Activated T-cell treated with anti-CD3 and anti-CD28 coated beads for 4 hours (primary cell): Measurements from ENCODE around the gene LGR5.
"Not testable (repeated sequence)": the region's sequence is repeated elsewhere in the genome, so short reads cannot be mapped to it uniquely, and the experiment has no call there.

ENCODE experiments used
- DNase-seq: peaks from one replicate; pipeline ENCODE4 v3.0.0-alpha.2; 2020

The LGR5 gene

DNA sequence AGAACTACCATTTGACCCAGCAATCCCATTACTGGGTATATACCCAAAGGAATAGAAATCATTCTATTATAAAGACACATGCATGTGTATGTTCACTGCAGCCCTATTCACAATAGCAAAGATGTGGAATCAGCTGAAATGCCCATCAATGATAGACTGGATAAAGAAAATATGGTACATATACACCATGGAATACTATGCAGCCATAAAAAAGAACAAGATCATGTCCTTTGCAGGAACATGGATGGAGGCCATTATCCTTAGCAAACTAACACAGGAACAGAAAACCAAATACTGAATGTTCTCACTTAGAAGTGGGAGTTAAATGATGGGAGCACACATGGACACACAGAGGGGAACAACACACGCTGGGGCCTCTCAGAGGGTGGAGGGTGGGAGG is 116.2 kb downstream of the LGR5 start:
- not testable (repeated sequence) for DNase-seq

DNA sequence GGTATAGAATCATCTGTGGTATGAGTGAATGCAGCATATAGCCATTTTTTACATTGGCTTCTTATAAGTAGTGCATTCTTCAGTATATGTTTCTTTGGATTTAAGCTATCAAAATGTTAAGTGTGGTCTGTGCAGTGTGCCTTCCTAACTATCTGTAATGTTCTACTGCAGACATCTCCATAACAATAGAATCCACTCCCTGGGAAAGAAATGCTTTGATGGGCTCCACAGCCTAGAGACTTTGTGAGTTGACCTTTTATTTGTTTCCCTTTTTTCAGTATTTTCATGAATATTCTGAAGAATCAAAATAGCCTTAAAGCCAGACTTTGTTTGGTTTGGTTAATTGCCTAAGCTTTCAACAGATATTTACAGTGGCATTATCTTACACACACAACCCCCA is 116.8 kb downstream of the LGR5 start:
- DNase-seq, result no peak

DNA sequence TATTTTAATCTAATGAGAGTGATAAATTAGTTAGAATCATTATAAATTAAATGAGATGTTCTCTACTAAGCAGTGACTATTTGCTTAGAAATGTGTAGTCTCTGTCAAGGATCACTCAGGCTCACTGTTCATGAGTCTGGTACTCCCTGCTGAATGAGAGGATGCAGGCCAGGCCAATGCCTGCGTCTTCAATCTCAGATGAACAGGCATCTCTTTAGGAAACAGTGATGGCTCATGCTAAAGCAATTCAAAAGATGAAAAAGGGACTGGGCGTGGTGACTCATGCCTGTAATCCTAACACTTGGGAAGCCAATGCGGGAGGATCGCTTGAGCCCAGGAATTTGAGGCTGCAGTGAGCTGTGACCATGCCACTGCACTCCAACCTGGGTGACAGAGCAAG is 117.3 kb downstream of the LGR5 start:
- DNase-seq, result no peak

DNA sequence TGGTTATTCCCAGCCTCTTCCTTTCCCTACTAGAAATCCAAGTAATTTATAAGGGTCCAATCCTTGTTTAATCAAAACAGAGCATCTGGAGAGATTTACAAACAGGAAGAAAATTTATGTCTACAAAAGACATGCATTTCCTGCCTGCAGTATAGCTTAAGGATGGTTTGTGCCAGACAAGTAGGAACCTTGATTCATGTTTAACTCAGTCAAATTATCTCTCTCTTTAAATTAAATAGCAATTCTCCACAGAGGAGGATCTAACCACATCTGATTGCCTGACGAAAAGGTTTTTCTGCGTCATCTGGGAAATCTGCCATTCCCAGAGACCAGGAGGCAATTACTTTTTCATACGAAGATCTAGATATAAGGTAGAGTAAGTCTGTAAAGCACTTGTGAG is 118.8 kb downstream of the LGR5 start:
- no peak for DNase-seq

DNA sequence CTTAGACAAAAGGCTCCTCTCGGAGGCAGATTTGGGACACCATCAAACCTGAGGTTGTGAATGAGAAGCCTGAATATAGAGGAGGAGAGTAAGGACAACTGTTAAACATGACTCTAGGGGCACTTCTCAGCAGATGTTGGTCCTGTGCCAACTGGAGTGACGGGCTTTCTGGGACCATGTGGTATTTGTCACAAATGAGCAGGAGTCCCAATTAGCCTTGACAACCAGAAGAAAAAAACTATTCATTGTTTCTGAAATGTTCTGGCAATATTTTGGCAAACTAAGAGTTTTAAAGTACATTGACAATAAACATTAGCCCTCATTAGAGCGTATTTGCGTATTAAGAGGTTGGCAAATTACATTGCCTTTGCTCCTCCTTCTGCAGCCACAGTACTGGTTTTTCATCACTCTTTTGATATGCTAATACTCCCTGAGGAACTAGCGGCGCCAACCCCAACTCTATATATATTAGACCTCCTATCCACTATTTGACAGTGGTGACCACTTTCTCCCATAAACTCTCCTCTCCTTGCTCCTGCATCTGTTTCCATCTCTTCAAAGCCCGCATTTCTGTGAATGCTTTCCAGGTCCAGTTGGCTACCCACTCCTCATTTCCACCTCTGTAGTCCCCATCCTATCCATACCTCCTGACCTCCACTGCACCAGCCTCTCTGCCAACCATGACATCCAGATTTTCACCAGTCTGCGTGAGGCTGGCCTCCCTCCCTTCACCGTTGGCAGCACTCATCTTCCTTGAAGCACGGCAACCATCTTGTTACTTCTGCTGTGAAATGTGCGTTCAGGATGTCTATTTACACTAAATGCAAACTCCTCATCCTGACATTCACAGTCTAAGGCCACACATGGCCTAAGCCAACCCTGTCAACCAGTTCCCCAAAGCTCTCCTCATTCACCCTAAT is 123.3 kb downstream of the LGR5 start:
- no peak for DNase-seq

DNA sequence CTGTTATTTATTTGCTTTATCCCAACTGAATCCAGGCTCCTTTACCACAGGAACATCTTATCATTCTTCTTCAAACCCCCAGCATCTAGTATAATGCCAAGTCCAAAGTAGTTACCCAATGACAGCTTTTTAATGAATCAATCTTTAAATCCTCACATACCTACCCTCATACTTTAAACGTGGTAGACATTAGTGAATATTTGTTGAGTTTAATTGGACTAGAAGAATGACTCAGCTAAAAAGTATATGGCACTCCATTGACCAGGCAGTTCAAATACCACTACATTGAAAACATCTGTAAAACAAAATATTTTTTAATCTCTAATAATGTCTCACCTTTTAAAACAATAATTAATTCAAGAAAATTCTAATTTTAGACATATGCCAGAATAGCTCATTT is 125.9 kb downstream of the LGR5 start:
- DNase-seq, result no peak

DNA sequence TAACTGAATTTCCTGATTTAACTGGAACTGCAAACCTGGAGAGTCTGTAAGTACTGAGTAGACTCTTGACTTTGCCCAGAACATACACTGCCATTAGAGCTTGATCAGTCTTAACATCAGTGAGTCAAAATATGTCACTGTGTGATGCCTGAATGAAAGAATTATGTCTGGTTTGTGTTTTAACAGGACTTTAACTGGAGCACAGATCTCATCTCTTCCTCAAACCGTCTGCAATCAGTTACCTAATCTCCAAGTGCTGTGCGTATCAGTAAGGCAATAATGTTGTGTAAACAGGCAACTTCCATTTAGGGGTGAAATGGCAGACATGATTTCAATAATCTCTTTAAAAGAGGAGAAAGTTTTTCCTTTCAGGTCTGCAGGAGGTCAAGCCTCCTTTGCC is 127.1 kb downstream of the LGR5 start:
- DNase-seq, result no peak

DNA sequence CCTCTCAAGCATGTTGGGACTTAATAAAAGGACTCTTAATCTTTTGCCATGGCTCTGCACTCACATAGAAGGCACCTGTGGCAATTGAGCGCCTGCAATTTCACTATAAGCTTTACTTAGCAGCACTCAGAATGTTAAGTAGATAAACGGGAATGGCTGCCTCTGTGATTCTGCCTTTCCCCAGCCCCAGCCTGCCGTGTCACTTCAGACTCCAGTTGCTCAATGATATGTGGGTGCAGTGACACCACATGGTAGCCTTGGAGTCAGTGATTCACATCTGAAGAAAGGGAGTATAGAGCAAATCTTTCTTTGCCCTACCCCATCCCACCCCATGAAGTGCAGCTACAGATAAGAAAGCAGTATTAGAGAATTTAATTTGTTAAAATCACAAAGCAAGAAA is 127.9 kb downstream of the LGR5 start:
- no peak for DNase-seq

DNA sequence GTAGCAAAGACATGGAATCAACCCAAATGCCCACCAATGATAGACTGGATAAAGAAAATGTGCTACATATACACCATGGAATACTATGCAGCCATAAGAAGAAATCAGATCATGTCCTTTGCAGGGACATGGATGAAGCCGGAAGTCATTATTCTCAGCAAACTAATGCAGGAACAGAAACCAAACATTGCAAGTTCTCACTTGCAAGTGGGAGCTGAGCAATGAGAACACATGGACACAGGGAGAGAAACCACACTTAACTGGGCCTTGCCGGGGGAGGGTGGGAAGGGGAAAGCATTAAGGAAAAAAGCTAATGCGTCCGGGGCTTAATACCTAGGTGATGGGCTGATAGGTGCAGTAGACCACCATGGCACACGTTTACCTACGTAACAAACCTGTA is 130.3 kb downstream of the LGR5 start:
- DNase-seq, result not testable (repeated sequence)

DNA sequence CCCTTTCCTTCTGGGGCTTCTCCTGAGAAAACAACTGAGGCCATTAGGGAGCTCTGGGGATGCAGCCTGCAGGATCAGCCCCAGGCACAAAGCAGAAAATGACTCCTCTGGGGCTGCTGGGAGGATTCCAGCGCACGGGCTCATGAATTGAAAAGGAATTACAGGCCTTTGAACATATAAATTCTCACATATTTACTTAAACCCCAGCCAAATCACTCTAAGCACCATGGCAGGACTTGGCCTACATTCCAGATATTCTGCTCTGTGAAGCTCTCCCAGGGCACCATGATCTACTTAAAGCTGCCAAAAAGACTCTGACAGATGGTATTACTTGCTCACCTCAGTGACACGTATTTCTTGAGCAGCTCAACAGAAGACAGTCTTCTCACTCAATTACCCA is 136.9 kb downstream of the LGR5 start:
- no peak for DNase-seq

DNA sequence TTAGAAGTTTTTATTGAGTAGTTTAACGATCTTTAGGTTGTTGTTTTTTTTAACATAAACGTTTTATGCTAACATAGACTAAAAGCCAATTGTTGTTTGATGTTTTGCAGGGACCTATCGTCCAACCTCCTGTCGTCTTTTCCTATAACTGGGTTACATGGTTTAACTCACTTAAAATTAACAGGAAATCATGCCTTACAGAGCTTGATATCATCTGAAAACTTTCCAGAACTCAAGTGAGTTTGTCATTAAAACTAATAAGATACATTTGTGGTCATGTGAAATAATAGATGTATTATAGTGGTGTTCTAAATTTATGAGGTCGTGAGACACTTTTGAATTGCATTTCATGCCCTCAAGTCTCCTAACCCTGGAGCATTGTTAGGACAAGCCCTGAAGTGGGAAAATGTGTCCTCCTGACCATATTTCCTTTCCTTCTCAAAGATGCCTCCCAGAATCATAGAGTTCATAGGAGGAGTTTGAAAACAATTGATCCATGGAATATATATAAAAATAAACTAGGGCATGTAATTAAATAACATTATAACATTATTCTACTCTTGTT is 139.2 kb downstream of the LGR5 start:
- no peak for DNase-seq

DNA sequence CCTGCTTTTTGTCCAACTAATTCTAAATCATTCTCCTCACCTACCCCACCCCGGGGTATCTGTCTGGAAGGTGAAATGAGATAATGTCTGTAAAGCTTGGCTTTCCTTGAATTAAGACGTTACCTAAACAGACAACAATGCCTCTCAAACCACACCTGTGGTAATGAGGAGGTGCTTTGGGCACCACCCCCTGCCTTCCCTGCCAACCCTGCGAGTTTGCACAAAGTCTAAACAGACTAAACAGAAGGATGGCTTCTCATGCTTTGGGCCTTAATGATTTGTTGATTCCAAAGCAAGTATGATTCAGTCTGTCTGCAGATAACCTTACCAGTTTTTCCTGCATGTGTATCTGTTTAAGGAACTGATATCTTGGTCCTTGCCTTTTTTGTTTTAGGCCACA is 141.6 kb downstream of the LGR5 start:
- no peak for DNase-seq

DNA sequence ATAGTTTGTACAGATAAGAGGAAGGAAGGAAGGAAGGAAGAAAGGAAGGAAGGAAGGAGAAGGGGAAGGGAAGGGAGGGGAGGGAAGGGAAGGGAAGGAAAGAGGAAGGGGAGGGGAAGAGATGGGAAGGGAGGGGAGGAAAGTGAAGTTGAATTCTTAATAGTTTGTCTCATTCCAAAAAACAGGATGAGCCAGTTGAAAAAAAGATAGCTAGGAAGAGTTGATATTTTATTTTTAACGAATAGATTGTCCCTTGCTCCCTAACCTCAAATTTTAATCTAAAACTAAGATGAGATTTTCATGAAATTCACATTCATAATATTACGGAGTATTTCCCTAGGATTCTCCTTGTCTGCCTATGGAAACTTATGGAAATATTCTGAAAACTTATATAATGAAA is 143.3 kb downstream of the LGR5 start:
- no peak for DNase-seq

DNA sequence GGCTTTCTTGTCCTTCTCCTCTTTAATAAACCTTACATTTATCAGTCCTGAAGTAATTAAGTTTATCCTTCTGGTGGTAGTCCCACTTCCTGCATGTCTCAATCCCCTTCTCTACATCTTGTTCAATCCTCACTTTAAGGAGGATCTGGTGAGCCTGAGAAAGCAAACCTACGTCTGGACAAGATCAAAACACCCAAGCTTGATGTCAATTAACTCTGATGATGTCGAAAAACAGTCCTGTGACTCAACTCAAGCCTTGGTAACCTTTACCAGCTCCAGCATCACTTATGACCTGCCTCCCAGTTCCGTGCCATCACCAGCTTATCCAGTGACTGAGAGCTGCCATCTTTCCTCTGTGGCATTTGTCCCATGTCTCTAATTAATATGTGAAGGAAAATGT is 144.8 kb downstream of the LGR5 start:
- DNase-seq, result no peak

DNA sequence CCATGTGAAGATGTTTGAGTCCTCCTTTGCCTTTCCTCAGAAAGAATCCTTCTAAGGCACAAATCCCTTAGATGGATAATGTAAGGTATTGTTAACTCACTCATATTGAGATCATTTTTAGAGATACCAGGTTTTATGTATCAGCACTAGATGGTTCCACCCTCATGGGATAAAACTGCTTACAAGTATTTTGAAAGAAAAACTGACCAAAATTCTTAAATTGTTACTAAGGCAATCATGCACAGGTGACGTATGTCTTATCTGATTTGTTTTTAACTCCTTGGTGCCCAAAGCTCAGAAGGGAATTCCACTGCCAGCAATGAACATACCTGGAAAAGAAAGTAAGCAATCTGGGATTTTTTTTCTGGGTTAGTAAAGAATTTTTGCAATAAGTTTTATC is 145.6 kb downstream of the LGR5 start:
- no peak for DNase-seq

DNA sequence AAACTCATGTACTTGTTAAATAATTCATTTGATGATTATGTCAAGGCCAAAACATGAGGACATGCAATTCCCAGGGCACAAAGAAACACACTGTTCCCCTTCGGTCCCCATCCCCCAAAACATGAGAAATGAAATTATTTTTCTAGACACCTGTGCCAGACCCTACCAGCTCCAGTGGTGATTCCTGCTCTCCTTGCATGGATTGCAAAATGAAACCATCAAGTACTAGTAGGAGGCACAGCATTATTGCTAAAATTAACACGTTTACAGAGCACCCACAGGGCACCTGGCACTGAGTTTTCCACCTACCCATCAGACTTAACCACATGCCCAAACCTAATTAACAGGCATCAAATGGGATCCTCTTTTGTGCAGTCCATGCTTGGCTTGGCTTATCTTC is 147.4 kb downstream of the LGR5 start:
- DNase-seq, result no peak

DNA sequence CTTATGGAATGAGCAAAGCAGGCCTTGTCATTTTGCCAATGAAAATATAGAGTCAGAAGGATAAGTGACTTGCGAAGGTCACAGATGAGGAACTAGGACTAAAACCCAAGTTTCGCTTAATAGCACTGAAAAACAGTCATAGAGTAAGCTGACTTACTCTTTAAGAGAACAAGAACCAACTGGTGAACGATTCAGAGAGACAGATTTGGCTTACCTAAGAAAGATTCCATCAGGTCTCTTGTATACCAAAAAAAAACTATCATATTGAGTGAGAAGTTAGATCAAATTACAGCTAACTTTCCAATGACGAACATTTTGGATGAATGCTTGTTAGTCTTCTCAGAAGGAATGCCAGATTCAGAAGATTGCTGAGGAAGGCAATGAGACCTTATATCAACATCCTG is 149.9 kb downstream of the LGR5 start:
- no peak for DNase-seq

DNA sequence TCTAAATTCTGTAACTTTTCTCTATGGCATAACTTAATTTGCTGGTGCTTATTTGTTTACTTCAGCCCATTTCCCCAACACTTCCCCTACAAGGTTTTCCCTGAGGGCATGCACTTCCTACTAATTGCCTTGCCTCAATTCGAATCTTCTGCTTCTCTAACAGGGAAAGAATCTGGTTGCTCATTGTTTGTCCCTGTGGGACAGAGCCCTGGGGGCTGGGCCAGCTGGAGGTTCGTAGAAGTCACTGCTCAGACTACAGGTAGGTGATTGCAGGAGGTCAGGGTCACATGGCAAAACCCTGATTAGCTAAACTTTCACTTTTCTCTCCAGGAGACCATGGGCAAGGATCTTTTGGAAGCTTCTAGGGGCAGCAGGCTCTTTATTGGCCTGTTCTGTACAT is 152.0 kb downstream of the LGR5 start:
- DNase-seq, result no peak

DNA sequence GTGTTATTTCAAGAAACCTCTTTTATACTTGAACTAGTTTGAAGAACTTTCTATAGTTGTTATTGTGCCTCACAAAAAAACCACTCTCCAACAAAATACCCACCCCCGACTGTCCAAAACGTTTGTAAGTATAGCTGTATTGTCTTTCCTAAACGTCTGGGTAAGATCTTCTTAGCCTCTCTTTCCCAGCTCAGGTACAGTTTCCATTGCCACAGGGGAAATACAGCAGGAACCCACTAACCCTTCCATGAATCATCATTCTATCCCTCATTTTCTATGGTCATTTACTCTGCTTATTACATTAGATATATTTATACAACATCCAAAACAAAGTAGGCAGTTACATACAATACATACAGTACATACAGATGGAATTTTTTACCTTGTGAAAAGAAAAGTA is 153.2 kb downstream of the LGR5 start:
- DNase-seq, result no peak

DNA sequence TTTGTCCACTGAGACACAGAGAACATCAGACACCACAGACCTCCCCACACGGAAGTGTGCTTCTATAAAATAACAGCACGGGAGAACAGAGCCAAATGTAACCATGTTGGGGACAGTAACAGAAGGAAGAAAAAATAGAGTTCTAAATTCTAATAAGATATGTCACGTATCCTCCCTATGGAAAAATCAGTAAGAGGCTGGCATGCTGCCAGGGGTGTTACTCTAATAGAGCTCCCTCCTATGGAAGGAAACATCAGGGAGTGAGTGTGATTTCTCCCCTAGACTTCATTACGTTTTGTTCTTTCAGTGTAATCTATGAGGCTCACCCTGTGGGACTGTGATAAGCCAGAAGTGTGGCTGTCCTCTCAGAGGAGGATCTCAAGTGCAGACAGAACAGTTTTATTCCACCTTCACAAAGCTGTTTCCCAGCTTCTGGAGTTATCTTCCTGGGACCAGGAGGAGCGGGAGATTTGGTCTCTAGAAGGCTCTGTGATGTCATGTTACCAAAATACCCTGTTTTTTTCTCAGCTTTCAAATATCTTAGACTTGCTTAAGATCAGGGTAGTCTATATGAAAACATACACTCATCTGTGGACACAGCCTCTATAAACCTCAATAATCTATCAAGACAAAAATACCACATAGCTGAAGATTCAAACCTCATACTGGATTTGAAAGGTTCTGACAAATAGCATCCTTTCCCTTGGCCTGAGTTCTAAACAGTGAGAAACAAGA is 154.8 kb downstream of the LGR5 start:
- DNase-seq, result no peak

DNA sequence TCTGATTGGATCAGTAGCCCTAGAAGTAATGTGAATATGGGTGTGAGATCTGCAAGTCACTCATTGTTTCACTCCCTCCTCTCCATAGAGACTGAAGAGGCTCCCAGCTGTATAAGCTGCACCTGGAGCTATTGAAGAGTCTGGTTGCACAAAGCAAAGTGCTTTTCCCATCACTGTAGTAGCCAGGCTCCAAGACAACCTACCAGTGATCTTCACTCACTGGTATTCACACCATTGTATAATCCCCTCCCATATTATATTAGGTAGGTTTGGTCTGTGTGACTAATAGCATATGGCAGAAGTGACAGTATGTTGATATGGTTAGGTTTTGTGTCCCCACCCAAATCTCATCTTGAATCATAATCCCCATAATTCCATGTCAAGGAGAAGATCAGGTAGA is 159.6 kb downstream of the LGR5 start:
- no peak for DNase-seq

DNA sequence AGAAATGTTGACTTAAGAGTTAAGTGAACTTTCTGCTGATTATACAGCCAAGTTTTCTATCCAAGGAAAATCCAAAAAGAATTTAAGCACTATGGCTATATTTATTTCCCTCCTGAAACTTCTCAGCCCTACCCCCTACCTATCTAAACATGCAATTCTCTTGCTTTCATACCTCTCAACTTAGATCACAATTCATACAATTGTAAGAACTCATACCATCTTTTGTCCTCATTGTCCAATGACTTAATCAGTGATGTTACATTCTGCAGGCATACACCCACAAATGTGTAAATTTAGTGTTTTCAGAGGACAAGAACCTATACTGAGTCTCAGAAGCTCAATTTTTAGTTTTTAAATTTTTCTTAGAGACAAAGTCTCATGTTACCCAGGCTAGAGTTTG is 161.9 kb downstream of the LGR5 start:
- no peak for DNase-seq

DNA sequence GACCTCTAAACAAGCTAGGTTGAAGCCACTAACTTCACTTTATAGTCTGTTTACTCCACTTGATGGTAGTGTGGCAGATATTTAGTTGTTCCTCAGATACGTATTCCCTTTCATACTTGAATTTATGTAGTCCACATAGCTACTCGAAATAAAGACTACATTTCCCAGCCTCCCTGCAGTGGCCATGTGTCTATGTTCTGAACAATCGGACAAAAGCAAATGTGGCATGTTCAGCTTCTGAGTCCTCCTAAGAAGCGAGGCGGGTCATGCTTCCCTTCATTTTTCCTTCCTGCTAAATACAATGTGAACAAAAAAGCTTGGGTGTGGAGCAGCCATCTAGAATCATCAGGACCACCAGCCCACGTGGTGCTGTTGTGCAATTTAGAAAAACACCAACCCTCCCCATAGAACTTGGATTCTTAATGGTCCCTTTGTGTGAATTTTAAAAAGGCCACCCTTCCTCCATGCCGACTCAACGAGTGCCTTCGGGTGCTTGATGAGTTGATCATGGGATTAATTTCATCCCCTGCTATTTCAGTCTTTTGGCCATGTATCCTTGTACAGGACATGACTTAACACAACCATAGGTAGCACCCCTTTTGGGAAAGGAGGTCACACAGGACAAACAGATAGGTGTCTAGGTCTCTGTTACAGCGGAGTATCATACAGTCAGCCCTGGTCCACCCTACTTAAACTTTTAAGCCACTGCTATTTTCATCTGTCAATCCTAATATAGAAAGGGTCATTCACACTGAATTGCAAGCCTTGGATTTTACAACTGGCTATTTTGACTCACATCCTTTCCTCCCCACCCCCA is 163.4 kb downstream of the LGR5 start:
- no peak for DNase-seq
